ENCODE measurements around the gene CDK7. TPM values are rescaled to one million over a fixed set of nuclear protein-coding genes. Genes with fewer than 3 reads are reported as not detected.

Gene CDK7
- total RNA-seq, 4 donors from 2014 or later: 21.8 to 40.7 (median 32.2) TPM

- Histone ChIP-seq H3K9me3 (no peaks in the 10 kb centered on the region), H3K4me3 (no peak overlapping the region), H3K4me1 (no peaks in the 10 kb centered on the region), H3K36me3 (peaks cover 0 to 4% (median 0%) of the 10 kb centered on the region in 3 donors), H3K27me3 (no peaks in the 10 kb centered on the region), H3K27ac (no peak overlapping the region)
- no peak for DNase-seq
- 89 to 100% methylated on average over 1 of the region's 1 CpG for WGBS, 2 donors
- intact Hi-C loops (cut with DNase I): no loop called here
- TF ChIP-seq CTCF (IDR thresholded peaks at IDR 0.05): no peak
- no peak for TF ChIP-seq POLR2A (IDR thresholded peaks at IDR 0.05)
These were observed 32.2 kb upstream of the CDK7 start for GRCh38 chr5:69202497-69202896.

GRCh38 chr5:69206528-69207190, 28.0 kb upstream of the CDK7 start:
- DNase-seq: no peak
- no peak for TF ChIP-seq POLR2A (IDR thresholded peaks at IDR 0.05)
- no peak for TF ChIP-seq CTCF (IDR thresholded peaks at IDR 0.05)
- intact Hi-C loops (cut with DNase I): no loop called here
- Histone ChIP-seq H3K4me3 (no peak overlapping the region), H3K9me3 (no peaks in the 10 kb centered on the region), H3K36me3 (peaks cover 0 to 10% (median 0%) of the 10 kb centered on the region in 3 donors), H3K27me3 (no peaks in the 10 kb centered on the region), H3K4me1 (no peaks in the 10 kb centered on the region), H3K27ac (no peak overlapping the region)
- WGBS, 2 donors: 74 to 76% methylated on average over 4 to 5 of the region's 5 CpGs

- Histone ChIP-seq H3K4me1 (no peaks in the 10 kb centered on the region), H3K27me3 (no peaks in the 10 kb centered on the region), H3K27ac (no peak overlapping the region), H3K9me3 (no peaks in the 10 kb centered on the region), H3K4me3 (no peak overlapping the region), H3K36me3 (peaks cover 0 to 7% (median 0%) of the 10 kb centered on the region in 3 donors)
- TF ChIP-seq POLR2A (IDR thresholded peaks at IDR 0.05) (no peak), CTCF (IDR thresholded peaks at IDR 0.05) (no peak)
- WGBS, 2 donors: 74 to 87% methylated on average over 2 of the region's 2 CpGs
- intact Hi-C loops (cut with DNase I): no loop called here
- no peak for DNase-seq
These were observed 25.1 kb upstream of the CDK7 start for GRCh38 chr5:69209602-69210001.

- Histone ChIP-seq H3K36me3 (peaks cover 0 to 7% (median 0%) of the 10 kb centered on the region in 3 donors), H3K27ac (no peak overlapping the region), H3K27me3 (no peaks in the 10 kb centered on the region), H3K4me3 (no peak overlapping the region), H3K9me3 (no peaks in the 10 kb centered on the region), H3K4me1 (no peaks in the 10 kb centered on the region)
- DNase-seq: no peak
- WGBS, 2 donors: 80 to 86% methylated on average over 2 of the region's 2 CpGs
- TF ChIP-seq POLR2A (IDR thresholded peaks at IDR 0.05) (no peak), CTCF (IDR thresholded peaks at IDR 0.05) (no peak)
- intact Hi-C loops (cut with DNase I): no loop called here
These were observed 23.5 kb upstream of the CDK7 start for GRCh38 chr5:69211200-69211599.

GRCh38 chr5:69212022-69212421, 22.7 kb upstream of the CDK7 start:
- Histone ChIP-seq H3K9me3 (no peaks in the 10 kb centered on the region), H3K4me3 (no peak overlapping the region), H3K27me3 (no peaks in the 10 kb centered on the region), H3K4me1 (peaks cover 0 to 4% (median 2%) of the 10 kb centered on the region in 3 donors), H3K36me3 (peaks cover 0 to 7% (median 0%) of the 10 kb centered on the region in 3 donors), H3K27ac (no peak overlapping the region)
- TF ChIP-seq CTCF (IDR thresholded peaks at IDR 0.05) (no peak), POLR2A (IDR thresholded peaks at IDR 0.05) (no peak)
- intact Hi-C loops (cut with DNase I): no loop called here
- WGBS, 2 donors: 78 to 89% methylated on average over 2 of the region's 2 CpGs
- no peak for DNase-seq
